NT2/D1 (cell line): ENCODE results near the gene COL9A3.

ENCODE experiments used
- DNase-seq: peaks from one replicate; pipeline ENCODE4 v3.0.0-alpha.2; 2011; ENCODE audit warnings: low read depth, low spot score
- H3K27me3 ChIP-seq: 2 replicates; pipeline ENCODE4 v1.6.0; 2011; ENCODE audit warnings: mild to moderate bottlenecking; ENCODE audit not compliant: insufficient read length, insufficient read depth
- H3K36me3 ChIP-seq: 2 replicates; pipeline ENCODE4 v1.6.1; 2011; ENCODE audit warnings: mild to moderate bottlenecking, low read length, mixed read lengths; ENCODE audit not compliant: insufficient read depth, insufficient read length
- H3K4me1 ChIP-seq: 2 replicates; pipeline ENCODE4 v1.5.1; 2011; ENCODE audit not compliant: insufficient read depth, insufficient read length
- H3K4me3 ChIP-seq: 2 replicates; pipeline ENCODE4 v1.5.1; 2011; ENCODE audit warnings: low read depth; ENCODE audit not compliant: insufficient read length
- H3K9ac ChIP-seq: 2 replicates; pipeline ENCODE4 v1.6.0; 2011; ENCODE audit warnings: low read depth; ENCODE audit not compliant: insufficient read length
- H3K9me3 ChIP-seq: 2 replicates; pipeline ENCODE4 v1.5.1; 2011; ENCODE audit warnings: mild to moderate bottlenecking, low read length; ENCODE audit not compliant: insufficient read depth
- SUZ12 ChIP-seq: IDR thresholded peaks from 2 replicates; pipeline ENCODE4 v1.6.1; 2011; ENCODE audit not compliant: insufficient read length, insufficient read depth; ENCODE audit errors: extremely low read depth
- YY1 ChIP-seq: IDR thresholded peaks from 2 replicates; pipeline ENCODE4 v1.6.1; 2011; ENCODE audit not compliant: insufficient read length, insufficient read depth
- ZNF274 ChIP-seq: IDR thresholded peaks from 2 replicates; pipeline ENCODE4 v1.6.1; 2011; ENCODE audit warnings: mild to moderate bottlenecking, low read depth, low read length

COL9A3 gene

DNA sequence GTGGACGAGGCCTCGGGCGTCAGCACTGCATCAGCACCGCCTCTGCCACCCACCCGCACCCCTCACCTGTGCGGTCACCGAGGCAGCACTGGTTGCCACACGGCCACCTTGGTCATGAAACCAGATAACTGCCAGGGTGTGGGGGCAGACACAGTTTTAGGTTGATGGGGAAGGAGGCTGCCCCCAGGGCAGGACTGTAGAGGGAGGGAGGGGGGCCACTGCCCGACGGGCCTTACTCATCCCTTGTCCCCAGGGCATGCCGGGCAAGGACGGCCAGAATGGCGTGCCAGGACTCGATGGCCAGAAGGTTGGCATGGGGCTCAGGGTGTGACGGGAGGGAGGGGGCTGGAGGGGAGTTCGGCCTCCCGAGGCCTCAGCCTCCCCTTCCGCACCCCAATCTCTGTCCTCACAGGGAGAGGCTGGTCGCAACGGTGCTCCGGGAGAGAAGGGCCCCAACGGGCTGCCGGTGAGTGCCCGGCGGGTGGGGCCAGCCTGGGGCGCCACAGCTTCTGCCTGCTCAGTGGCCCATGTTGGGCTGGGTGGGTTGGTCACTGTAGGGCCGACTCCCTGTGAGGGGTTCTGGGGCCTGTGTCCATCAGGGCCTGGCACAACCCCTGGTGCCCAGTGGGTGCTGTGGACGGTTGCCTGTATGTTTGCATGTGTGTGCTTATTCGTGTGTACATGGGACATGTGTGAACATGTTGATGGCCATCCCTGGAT, 11.8 kb downstream of the COL9A3 start:
- no peak for DNase-seq
- no peak for TF ChIP-seq ZNF274
- TF ChIP-seq SUZ12: no peak
- TF ChIP-seq YY1: no peak
- H3K4me3 ChIP-seq: no peak overlapping the region
- H3K27me3 ChIP-seq: no peaks in the 10 kb centered on the region
- H3K9me3 ChIP-seq: no peaks in the 10 kb centered on the region
- H3K36me3 ChIP-seq: peaks cover 90% of the 10 kb centered on the region
- peak overlapping the region; percentile 42 for H3K9ac ChIP-seq
- H3K4me1 ChIP-seq: peaks cover 58% of the 10 kb centered on the region

- Histone ChIP-seq H3K9me3 (no peaks in the 10 kb centered on the region), H3K4me3 (no peak overlapping the region), H3K4me1 (peaks cover 50% of the 10 kb centered on the region), H3K27me3 (no peaks in the 10 kb centered on the region), H3K36me3 (peaks cover 87% of the 10 kb centered on the region), H3K9ac (peak overlapping the region; percentile 42)
- no peak for DNase-seq
- TF ChIP-seq YY1 (no peak), ZNF274 (no peak)
These were observed 12.7 kb downstream of the COL9A3 start for GRCh38 chr20:62829231-62830230.

- H3K4me3 ChIP-seq: no peak overlapping the region
- peaks cover 44% of the 10 kb centered on the region for H3K4me1 ChIP-seq
- no peak for TF ChIP-seq SUZ12
- no peak for TF ChIP-seq ZNF274
- TF ChIP-seq YY1: no peak
- peaks cover 89% of the 10 kb centered on the region for H3K36me3 ChIP-seq
- no peak overlapping the region for H3K9ac ChIP-seq
- H3K9me3 ChIP-seq: no peaks in the 10 kb centered on the region
- no peaks in the 10 kb centered on the region for H3K27me3 ChIP-seq
- no peak for DNase-seq
These were observed 13.4 kb downstream of the COL9A3 start for GRCh38 chr20:62830251-62830650.

DNA sequence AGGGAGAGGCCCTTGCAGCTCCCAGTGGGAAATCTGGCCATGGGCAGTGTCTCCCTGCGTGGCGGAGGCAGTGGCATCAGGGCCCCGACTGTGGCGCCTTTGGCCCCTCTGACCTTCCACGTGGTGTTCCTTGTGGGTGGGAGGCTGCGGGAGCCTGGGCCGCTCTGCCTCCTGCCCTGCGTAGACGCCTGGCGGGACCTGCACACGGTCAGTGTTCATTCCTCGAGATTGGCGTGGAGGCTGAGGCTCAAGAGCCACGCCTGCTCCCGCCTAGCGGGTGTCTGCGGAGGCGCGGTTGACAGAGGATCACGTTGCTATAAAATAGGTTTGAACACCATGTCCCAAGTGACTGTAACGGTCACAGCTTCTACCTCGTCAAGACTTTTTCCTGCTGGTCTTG, 14.0 kb downstream of the COL9A3 start:
- DNase-seq: no peak
- Histone ChIP-seq H3K27me3 (no peaks in the 10 kb centered on the region), H3K4me3 (no peak overlapping the region), H3K9me3 (no peaks in the 10 kb centered on the region), H3K36me3 (peaks cover 89% of the 10 kb centered on the region), H3K4me1 (peaks cover 39% of the 10 kb centered on the region), H3K9ac (no peak overlapping the region)
- TF ChIP-seq SUZ12: no peak
- TF ChIP-seq YY1: no peak
- TF ChIP-seq ZNF274: no peak

GRCh38 chr20:62831361-62831788, 14.5 kb downstream of the COL9A3 start:
- Histone ChIP-seq H3K9me3 (no peaks in the 10 kb centered on the region), H3K27me3 (no peaks in the 10 kb centered on the region), H3K4me3 (no peak overlapping the region), H3K4me1 (peaks cover 38% of the 10 kb centered on the region), H3K9ac (no peak overlapping the region), H3K36me3 (peaks cover 89% of the 10 kb centered on the region)
- no peak for DNase-seq
- TF ChIP-seq ZNF274 (no peak), YY1 (no peak), SUZ12 (no peak)

DNA sequence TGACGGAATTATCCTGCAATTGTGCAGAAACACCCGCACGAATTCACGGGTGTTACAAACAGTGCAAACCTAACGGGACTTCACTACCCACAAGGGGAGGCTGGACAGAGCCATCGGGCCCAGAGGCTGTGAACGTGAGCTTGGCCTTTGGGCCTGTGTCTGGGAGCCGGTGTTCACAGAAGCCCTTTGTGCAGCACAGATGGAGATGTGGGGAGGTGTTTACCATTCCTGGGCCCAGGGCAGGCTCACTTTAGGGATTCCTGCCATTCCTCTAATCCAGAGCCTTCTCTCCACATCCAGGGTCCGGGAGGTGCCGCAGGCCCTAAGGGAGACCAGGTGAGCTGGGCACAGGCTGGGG, 15.0 kb downstream of the COL9A3 start:
- peaks cover 89% of the 10 kb centered on the region for H3K36me3 ChIP-seq
- H3K4me1 ChIP-seq: peaks cover 39% of the 10 kb centered on the region
- no peak overlapping the region for H3K9ac ChIP-seq
- no peaks in the 10 kb centered on the region for H3K27me3 ChIP-seq
- no peaks in the 10 kb centered on the region for H3K9me3 ChIP-seq
- TF ChIP-seq SUZ12 (no peak), YY1 (no peak), ZNF274 (no peak)
- no peak for DNase-seq
- H3K4me3 ChIP-seq: no peak overlapping the region

DNA sequence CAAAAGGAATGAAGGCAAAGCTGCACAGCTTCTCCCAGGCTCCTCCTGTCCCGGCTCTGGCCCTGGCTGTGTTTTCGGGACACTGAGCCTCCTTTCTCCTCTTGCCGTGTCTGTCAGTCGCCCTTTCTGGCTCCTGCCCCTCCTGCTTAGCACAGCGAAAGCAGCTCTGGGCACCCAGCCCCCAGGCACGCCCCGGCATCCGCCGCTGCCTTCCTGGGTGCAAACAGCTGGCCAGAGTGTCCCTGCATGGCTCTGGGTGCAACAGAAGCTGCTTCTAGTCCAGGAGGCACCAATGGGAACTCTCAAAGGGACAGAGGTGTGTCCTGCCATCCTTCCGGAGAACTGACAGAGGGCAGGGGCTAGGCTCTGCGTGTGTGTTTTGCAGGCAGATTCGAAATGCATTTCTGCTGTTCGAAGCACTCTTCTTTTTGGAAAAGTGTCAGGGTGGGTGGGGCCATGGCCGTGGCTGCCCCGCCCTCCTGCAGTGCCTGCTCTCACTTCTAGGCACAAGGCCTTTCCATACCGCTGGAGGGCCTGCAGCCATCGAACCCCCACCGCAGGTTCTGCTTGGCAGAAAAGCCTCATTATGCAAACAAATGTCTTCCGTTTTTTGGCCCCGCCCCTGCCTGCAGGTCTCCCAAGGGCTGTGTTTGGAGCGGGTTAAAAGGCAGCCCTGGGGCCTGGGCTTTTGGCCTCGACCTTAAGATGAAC, 15.5 kb downstream of the COL9A3 start:
- H3K9ac ChIP-seq: no peak overlapping the region
- no peaks in the 10 kb centered on the region for H3K9me3 ChIP-seq
- TF ChIP-seq ZNF274 (no peak), YY1 (no peak), SUZ12 (no peak)
- H3K4me1 ChIP-seq: peaks cover 38% of the 10 kb centered on the region
- peaks cover 89% of the 10 kb centered on the region for H3K36me3 ChIP-seq
- DNase-seq: peak; percentile 57
- no peaks in the 10 kb centered on the region for H3K27me3 ChIP-seq
- no peak overlapping the region for H3K4me3 ChIP-seq
